ENCODE measurements around the gene UTF1. TPM values are rescaled to one million over a fixed set of nuclear protein-coding genes. Genes with fewer than 3 reads are reported as not detected.

UTF1 gene
- total and polyA plus RNA-seq, 2 of the 8 experiments (the other 6 are each of a cell fraction or from before 2014, with no cell fraction given) = 0.47 to 21.8 TPM

DNA sequence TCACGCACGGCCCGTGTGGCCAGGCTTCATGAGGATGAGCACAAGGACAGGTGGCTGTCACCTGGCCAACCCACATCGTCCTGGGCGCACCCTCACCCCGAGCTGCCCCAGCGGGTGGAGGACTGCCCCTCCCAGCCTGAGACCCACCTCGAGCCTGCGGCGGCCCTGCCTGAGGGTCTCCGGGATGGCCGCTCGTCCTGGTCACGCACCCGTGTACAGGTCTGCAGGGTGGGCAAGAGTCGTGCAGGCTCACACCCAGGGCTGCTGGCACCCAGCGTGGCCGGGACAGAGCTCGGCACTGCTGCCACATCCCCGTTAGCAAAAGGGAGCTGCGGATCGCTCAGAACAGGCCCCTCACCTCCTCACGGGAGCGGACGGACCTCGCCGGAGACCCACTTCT is 14.4 kb upstream of the UTF1 start (continued):
- no peak for TF ChIP-seq SP4 (IDR thresholded peaks at IDR 0.05; ENCODE audit: low read length)
